K562 (cell line): ENCODE results near the gene AGAP1. TPM values are rescaled to one million over a fixed set of nuclear protein-coding genes. Genes with fewer than 3 reads are reported as not detected.

Experiments
- ATAC-seq: fragments of 200-7000 bp; cut with Tn5 transposase; 3 replicates; pipeline ENCODE4 v1.9.1; 2020; ENCODE audit warnings: moderate library complexity
- BruUV-seq: library from RNA; stranded (reverse); fragments of 400-500 nt; replicated peaks from 2 replicates; lab custom pipeline; 2021; lab: Mats Ljungman, UMichigan
- CTCF ChIA-PET: fragments of 300-600 bp; formaldehyde crosslinking; extraction: SDS; loops from one replicate; lab custom pipeline; 2021; ENCODE audit warnings: low intra/inter-chr PET ratio; lab: Yijun Ruan, JAX
- POLR2A ChIA-PET: fragments of 300-600, 350-650 bp; sonication (Branson Sonifier 250); formaldehyde crosslinking; extraction: SDS; loops from one replicate; lab custom pipeline; 2021; ENCODE audit warnings: antibody characterized with exemption, inconsistent platforms; lab: Yijun Ruan, JAX
- DNase-seq, 4 experiments: peaks; one replicate each; pipeline versions ENCODE4 v3.0.0 to v3.0.0-alpha.2; 2011 to 2018; ENCODE audit warnings: low spot score in 3 of 4, mixed read lengths in 3 of 4; ENCODE audit errors: extremely low read depth in 1 of 4
- FAIRE-seq: peaks from 2 replicates; lab custom pipeline; 2011; peaks lifted over from hg19 to GRCh38; lab: Jason Lieb, UNC
- H2AFZ ChIP-seq: 2 replicates; pipeline ENCODE4 v1.6.0; 2011; ENCODE audit warnings: low read depth, low read length, control low read depth, inconsistent platforms
- H3K27ac ChIP-seq: fragments of 200-600 bp; 3 replicates; pipeline ENCODE4 v1.8.0; 2011; ENCODE audit warnings: low read depth, mild to moderate bottlenecking, control low read depth, inconsistent platforms, low read length, moderate library complexity, mixed read lengths; ENCODE audit errors: extremely low read depth
- H3K27me3 ChIP-seq, 2 experiments: fragments of 300-600 bp in 1 of 2; 2 replicates in 1 of 2; 3 replicates in 1 of 2; pipeline versions ENCODE4 v1.6.0 to v1.8.0; 2011; ENCODE audit warnings: inconsistent platforms in 2 of 2, low read length in 2 of 2, mild to moderate bottlenecking in 1 of 2, mixed read lengths in 1 of 2, moderate library complexity in 1 of 2; ENCODE audit not compliant: control insufficient read depth in 2 of 2, insufficient read depth in 2 of 2
- H3K36me3 ChIP-seq: fragments of 300-600 bp; 3 replicates; pipeline ENCODE4 v1.8.0; 2011; ENCODE audit warnings: mild to moderate bottlenecking, low read length, inconsistent platforms; ENCODE audit not compliant: control insufficient read depth, insufficient read depth
- H3K4me1 ChIP-seq, 2 experiments: fragments of 200-600 bp in 1 of 2; replicated peaks in 1 of 2; 2 replicates in 1 of 2; 3 replicates in 1 of 2; pipeline versions ENCODE4 v1.5.1 to v1.8.0; 2011; ENCODE audit warnings: inconsistent platforms in 2 of 2, low read length in 2 of 2, mild to moderate bottlenecking in 1 of 2, mixed read lengths in 1 of 2, moderate library complexity in 1 of 2; ENCODE audit not compliant: control insufficient read depth in 2 of 2, insufficient read depth in 2 of 2
- H3K4me2 ChIP-seq: 2 replicates; pipeline ENCODE4 v1.6.1; 2011; ENCODE audit warnings: low read length, control low read depth, inconsistent platforms, mixed read lengths; ENCODE audit not compliant: insufficient read depth
- H3K4me3 ChIP-seq: fragments of 200-600 bp; sonication (generic), shearing (Covaris generic); 2 replicates; pipeline ENCODE4 v1.5.1; 2016; ENCODE audit warnings: control low read depth, inconsistent platforms
- H3K79me2 ChIP-seq: fragments of 200-600 bp; 3 replicates; pipeline ENCODE4 v1.8.0; 2011; ENCODE audit warnings: low read length, inconsistent platforms; ENCODE audit not compliant: control insufficient read depth, insufficient read depth
- H3K9ac ChIP-seq, 2 experiments: 2 replicates each; pipeline versions ENCODE4 v1.6.0 to v1.6.1; 2011; ENCODE audit warnings: low read depth in 2 of 2, low read length in 2 of 2, control low read depth in 1 of 2, inconsistent platforms in 1 of 2, mild to moderate bottlenecking in 1 of 2, mixed read lengths in 1 of 2; ENCODE audit not compliant: insufficient read depth in 1 of 2
- H3K9me1 ChIP-seq: one replicate; pipeline ENCODE4 v1.6.0; 2011; ENCODE audit warnings: inconsistent platforms, mild to moderate bottlenecking, low read length, moderate library complexity; ENCODE audit not compliant: control insufficient read depth, insufficient read depth
- H3K9me3 ChIP-seq: replicated peaks from 2 replicates; pipeline ENCODE4 v1.5.1; 2011; ENCODE audit warnings: low read depth, low read length, inconsistent platforms; ENCODE audit not compliant: control insufficient read depth, insufficient read depth
- H4K20me1 ChIP-seq: replicated peaks from 2 replicates; pipeline ENCODE4 v1.6.1; 2011; ENCODE audit warnings: low read length, inconsistent platforms, mixed read lengths; ENCODE audit not compliant: control insufficient read depth, insufficient read depth
- CREM ChIP-seq: IDR thresholded peaks from 2 replicates; pipeline ENCODE4 v1.6.1; 2014; ENCODE audit warnings: antibody characterized with exemption, low read depth
- ETS2 ChIP-seq: IDR thresholded peaks from 2 replicates; pipeline ENCODE4 v1.6.1; 2016; ENCODE audit warnings: borderline replicate concordance, missing genetic modification characterization, mild to moderate bottlenecking, moderate library complexity, missing compliant biosample characterization; ENCODE audit not compliant: poor library complexity, severe bottlenecking
- FOS ChIP-seq: IDR thresholded peaks from 3 replicates; pipeline ENCODE4 v1.6.1; 2011; ENCODE audit not compliant: insufficient read length; ENCODE audit errors: extremely low read depth
- KLF1 ChIP-seq: fragments of 450-650 bp; IDR thresholded peaks from 2 replicates; pipeline ENCODE4 v1.6.1; 2016; ENCODE audit warnings: missing genetic modification characterization, missing compliant biosample characterization
- MAFG ChIP-seq: fragments of 450-650 bp; conservative IDR thresholded peaks from 2 replicates; pipeline ENCODE4 v1.6.1; 2016; ENCODE audit warnings: missing genetic modification characterization, missing compliant biosample characterization
- PREB ChIP-seq: sonication (generic); formaldehyde crosslinking; IDR thresholded peaks from 2 replicates; pipeline ENCODE4 v1.8.1; 2023; ENCODE audit warnings: mild to moderate bottlenecking, missing genetic modification reagents
- PYGO2 ChIP-seq: fragments of 450-650 bp; IDR thresholded peaks from 2 replicates; pipeline ENCODE4 v1.6.1; 2016; ENCODE audit warnings: mild to moderate bottlenecking, missing genetic modification characterization, moderate library complexity, missing compliant biosample characterization
- ZBTB7A ChIP-seq: IDR thresholded peaks from 2 replicates; pipeline ENCODE4 v1.6.1; 2011; ENCODE audit warnings: low read depth, mild to moderate bottlenecking, low read length, moderate library complexity, borderline replicate concordance; ENCODE audit not compliant: control insufficient read depth
- ZBTB9 ChIP-seq: fragments of 450-650 bp; formaldehyde crosslinking; IDR thresholded peaks from 2 replicates; pipeline ENCODE4 v1.4.0; 2020; ENCODE audit warnings: mild to moderate bottlenecking, moderate library complexity
- ZEB2 ChIP-seq: fragments of 450-650 bp; IDR thresholded peaks from 2 replicates; pipeline ENCODE4 v1.6.1; 2016
- ZNF586 ChIP-seq: fragments of 450-650 bp; formaldehyde crosslinking; conservative IDR thresholded peaks from 2 replicates; pipeline ENCODE4 v1.4.0; 2020; ENCODE audit warnings: mild to moderate bottlenecking, moderate library complexity
- WGBS: fragments of 100-300 bp; shearing (Covaris generic); methylation state at CpG from one replicate; pipeline ENCODE4 v1.1.6; 2016; ENCODE audit warnings: low coverage, mixed read lengths; ENCODE audit not compliant: insufficient coverage; ENCODE audit errors: missing lambda C conversion rate; 5-methylcytosine and 5-hydroxymethylcytosine counted together
- in situ Hi-C: fragments of 300-500 bp; cut with MboI; formaldehyde crosslinking; loops from 4 replicates; pipeline ENCODE4 v1.15.0; 2018; ENCODE audit warnings: inconsistent platforms, mixed read lengths
- intact Hi-C: fragments of 100-400 bp; cut with micrococcal nuclease; formaldehyde crosslinking; loops from 2 replicates; pipeline ENCODE4 v1.14.2; 2022
- polyA plus RNA-seq, 8 experiments: library from polyadenylated mRNA; depleted of rRNA in 4 of 8; stranded (reverse) in 5 of 8; unstranded in 3 of 8; fragments of >200 nt; fragmentation: Nextera tagmentation in 2 of 8; fragmentation: Illumina TruSeq in 1 of 8; extraction: Ambion mirVana in 2 of 8; extraction: Trizol in 1 of 8; gene quantifications; 2 replicates each; pipeline versions ENCODE4 v1.2.1 to v1.2.3, GENCODE V29; 2011 to 2014; ENCODE audit warnings: inconsistent platforms in 1 of 8, missing spikeins in 1 of 8
- total RNA-seq, 7 experiments: library from RNA; depleted of rRNA in 6 of 7; stranded (reverse); fragments of >200 nt in 6 of 7; fragmentation: Illumina TruSeq in 2 of 7; extraction: Trizol in 2 of 7; gene quantifications; 2 replicates each; pipeline versions ENCODE4 v1.2.1 to v1.2.3, GENCODE V29; 2011 to 2021; ENCODE audit warnings: low replicate concordance in 1 of 7
- TF ChIP-seq, protein P1 (sequence below): sonication (generic); formaldehyde crosslinking; IDR thresholded peaks from 2 replicates; pipeline ENCODE4 v1.8.0; 2023; ENCODE audit warnings: missing genetic modification reagents, mild to moderate bottlenecking, borderline replicate concordance

The AGAP1 gene
- total and polyA plus RNA-seq, 9 of the 15 experiments (the other 6 are each of a cell fraction or from before 2014, with no cell fraction given), result 1.3 to 24.0 (median 10.6) TPM

GRCh38 chr2:235904585-235904931, 410.7 kb downstream of the AGAP1 start:
- H3K9me3 ChIP-seq, result no peaks in the 10 kb centered on the region
- H3K79me2 ChIP-seq, result no peaks in the 10 kb centered on the region
- ATAC-seq, result no peak
- CTCF ChIA-PET, result no interaction called here
- no peak overlapping the region for H3K4me3 ChIP-seq
- peaks cover 5% of the 10 kb centered on the region; the same call in 2 of the 3 replicates for H3K36me3 ChIP-seq
- POLR2A ChIA-PET, result no interaction called here
- no TSS peak for BruUV-seq
- no peak for FAIRE-seq
- H3K9me1 ChIP-seq, result no peaks in the 10 kb centered on the region
- H2AFZ ChIP-seq, result no peak overlapping the region
- in situ Hi-C loops, result no loop called here
- DNase-seq, result no peak
- H3K4me2 ChIP-seq, result no peak overlapping the region
- peaks cover 11 to 16% of the 10 kb centered on the region in 2 experiments; a peak in 4 of 5 replicates for H3K4me1 ChIP-seq
- no peak overlapping the region for H3K9ac ChIP-seq
- H3K27ac ChIP-seq, result no peak overlapping the region
- 48% methylated on average over 6 of the region's 6 CpGs for WGBS
- no peaks in the 10 kb centered on the region for H4K20me1 ChIP-seq
- intact Hi-C loops, result no loop called here
- H3K27me3 ChIP-seq, result no peaks in the 10 kb centered on the region
- TF ChIP-seq ZBTB9 (CRISPR knock-in tag), result no peak
- TF ChIP-seq PREB (CRISPR knock-in tag), result no peak
- TF ChIP-seq FOS, result no peak
- no peak for TF ChIP-seq CREM
- no peak for TF ChIP-seq PYGO2 (tag)
- no peak for TF ChIP-seq MAFG (tag)
- no peak for TF ChIP-seq ZNF586
- TF ChIP-seq, protein P1, sequence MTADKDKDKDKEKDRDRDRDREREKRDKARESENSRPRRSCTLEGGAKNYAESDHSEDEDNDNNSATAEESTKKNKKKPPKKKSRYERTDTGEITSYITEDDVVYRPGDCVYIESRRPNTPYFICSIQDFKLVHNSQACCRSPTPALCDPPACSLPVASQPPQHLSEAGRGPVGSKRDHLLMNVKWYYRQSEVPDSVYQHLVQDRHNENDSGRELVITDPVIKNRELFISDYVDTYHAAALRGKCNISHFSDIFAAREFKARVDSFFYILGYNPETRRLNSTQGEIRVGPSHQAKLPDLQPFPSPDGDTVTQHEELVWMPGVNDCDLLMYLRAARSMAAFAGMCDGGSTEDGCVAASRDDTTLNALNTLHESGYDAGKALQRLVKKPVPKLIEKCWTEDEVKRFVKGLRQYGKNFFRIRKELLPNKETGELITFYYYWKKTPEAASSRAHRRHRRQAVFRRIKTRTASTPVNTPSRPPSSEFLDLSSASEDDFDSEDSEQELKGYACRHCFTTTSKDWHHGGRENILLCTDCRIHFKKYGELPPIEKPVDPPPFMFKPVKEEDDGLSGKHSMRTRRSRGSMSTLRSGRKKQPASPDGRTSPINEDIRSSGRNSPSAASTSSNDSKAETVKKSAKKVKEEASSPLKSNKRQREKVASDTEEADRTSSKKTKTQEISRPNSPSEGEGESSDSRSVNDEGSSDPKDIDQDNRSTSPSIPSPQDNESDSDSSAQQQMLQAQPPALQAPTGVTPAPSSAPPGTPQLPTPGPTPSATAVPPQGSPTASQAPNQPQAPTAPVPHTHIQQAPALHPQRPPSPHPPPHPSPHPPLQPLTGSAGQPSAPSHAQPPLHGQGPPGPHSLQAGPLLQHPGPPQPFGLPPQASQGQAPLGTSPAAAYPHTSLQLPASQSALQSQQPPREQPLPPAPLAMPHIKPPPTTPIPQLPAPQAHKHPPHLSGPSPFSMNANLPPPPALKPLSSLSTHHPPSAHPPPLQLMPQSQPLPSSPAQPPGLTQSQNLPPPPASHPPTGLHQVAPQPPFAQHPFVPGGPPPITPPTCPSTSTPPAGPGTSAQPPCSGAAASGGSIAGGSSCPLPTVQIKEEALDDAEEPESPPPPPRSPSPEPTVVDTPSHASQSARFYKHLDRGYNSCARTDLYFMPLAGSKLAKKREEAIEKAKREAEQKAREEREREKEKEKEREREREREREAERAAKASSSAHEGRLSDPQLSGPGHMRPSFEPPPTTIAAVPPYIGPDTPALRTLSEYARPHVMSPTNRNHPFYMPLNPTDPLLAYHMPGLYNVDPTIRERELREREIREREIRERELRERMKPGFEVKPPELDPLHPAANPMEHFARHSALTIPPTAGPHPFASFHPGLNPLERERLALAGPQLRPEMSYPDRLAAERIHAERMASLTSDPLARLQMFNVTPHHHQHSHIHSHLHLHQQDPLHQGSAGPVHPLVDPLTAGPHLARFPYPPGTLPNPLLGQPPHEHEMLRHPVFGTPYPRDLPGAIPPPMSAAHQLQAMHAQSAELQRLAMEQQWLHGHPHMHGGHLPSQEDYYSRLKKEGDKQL (CRISPR knock-in tag), result no peak
- TF ChIP-seq ZBTB7A, result no peak
- no peak for TF ChIP-seq ETS2
- TF ChIP-seq ZEB2, result no peak
- no peak for TF ChIP-seq KLF1 (tag)
